ENCODE results near the gene HNRNPF. TPM values are rescaled to one million over a fixed set of nuclear protein-coding genes. Genes with fewer than 3 reads are reported as not detected.

The HNRNPF gene
- polyA plus RNA-seq, 1 donor (not counting 4 experiments of a cell fraction or from before 2014, with no cell fraction given): 238 TPM

DNA sequence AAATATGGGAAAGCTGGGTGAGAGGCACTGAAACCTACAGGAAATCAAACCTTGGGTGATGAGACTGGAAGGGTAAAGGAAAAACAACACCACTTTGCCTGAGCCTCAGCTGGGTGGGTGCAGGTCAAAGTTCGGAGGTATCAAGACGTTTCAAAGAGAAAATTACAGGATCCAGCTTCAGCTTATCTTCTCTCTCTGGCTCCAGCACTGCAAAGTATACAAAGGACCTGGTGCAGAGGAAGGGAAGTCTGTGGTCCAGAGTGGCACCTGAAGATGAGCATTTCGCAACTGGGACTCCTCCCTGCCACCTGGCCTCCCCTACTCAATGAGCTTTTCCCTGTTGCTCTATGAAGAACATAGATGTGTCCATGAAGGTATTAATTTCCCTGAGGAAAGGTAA, 44.0 kb downstream of the HNRNPF start:
- H3K4me2 ChIP-seq (ENCODE audit: control insufficient read depth, extremely low read depth, insufficient read depth, low read depth, low read length): no peak overlapping the region
- H3K4me3 ChIP-seq (ENCODE audit: control insufficient read depth in 2 of 3, extremely low read depth in 1 of 3, insufficient read depth in 2 of 3, low read depth in 1 of 3, low read length in 3 of 3): no peak overlapping the region
- no peaks in the 10 kb centered on the region for H3K9me3 ChIP-seq (ENCODE audit: control insufficient read depth, low read depth, low read length)
- H3K36me3 ChIP-seq (ENCODE audit: control insufficient read depth in 2 of 2, extremely low read depth in 1 of 2, insufficient read depth in 2 of 2, low read length in 2 of 2): no peaks in the 10 kb centered on the region
- H3K9ac ChIP-seq (ENCODE audit: control insufficient read depth, extremely low read depth, insufficient read depth, low read length): no peak overlapping the region
- no peak for FAIRE-seq
- H3K27me3 ChIP-seq (ENCODE audit: control insufficient read depth, extremely low read depth, insufficient read depth, low read length): no peaks in the 10 kb centered on the region
- no peak overlapping the region for H3K27ac ChIP-seq (ENCODE audit: control insufficient read depth, insufficient read depth, low read length)
- DNase-seq (ENCODE audit: low read depth, low spot score): no peak
- peaks cover 3% of the 10 kb centered on the region for H3K4me1 ChIP-seq (ENCODE audit: control insufficient read depth, extremely low read depth, insufficient read depth, low read length)
- no peak overlapping the region for H2AFZ ChIP-seq (ENCODE audit: control insufficient read depth, low read length)
- H3K9me1 ChIP-seq (ENCODE audit: control insufficient read depth, extremely low read depth, insufficient read depth, low read length): no peaks in the 10 kb centered on the region
- TF ChIP-seq EZH2 (IDR thresholded peaks at IDR 0.05; ENCODE audit: low read length): no peak
- TF ChIP-seq CTCF (optimal IDR thresholded peaks at IDR 0.05 in 1 of 3, IDR thresholded peaks at IDR 0.05 in 1 of 3, conservative IDR thresholded peaks at IDR 0.05 in 1 of 3; ENCODE audit: extremely low read depth in 1 of 3, insufficient read depth in 2 of 3, low read length in 3 of 3): no peak
- no peaks in the 10 kb centered on the region for H4K20me1 ChIP-seq (ENCODE audit: control insufficient read depth, extremely low read depth, insufficient read depth, low read length)
- dilution Hi-C loops (cut with MboI; ENCODE audit: extremely low pct_ligation_motif_present, low sequenced_read_pairs): no loop called here
- no peaks in the 10 kb centered on the region for H3K79me2 ChIP-seq (ENCODE audit: control insufficient read depth, insufficient read depth, low read length)

DNA sequence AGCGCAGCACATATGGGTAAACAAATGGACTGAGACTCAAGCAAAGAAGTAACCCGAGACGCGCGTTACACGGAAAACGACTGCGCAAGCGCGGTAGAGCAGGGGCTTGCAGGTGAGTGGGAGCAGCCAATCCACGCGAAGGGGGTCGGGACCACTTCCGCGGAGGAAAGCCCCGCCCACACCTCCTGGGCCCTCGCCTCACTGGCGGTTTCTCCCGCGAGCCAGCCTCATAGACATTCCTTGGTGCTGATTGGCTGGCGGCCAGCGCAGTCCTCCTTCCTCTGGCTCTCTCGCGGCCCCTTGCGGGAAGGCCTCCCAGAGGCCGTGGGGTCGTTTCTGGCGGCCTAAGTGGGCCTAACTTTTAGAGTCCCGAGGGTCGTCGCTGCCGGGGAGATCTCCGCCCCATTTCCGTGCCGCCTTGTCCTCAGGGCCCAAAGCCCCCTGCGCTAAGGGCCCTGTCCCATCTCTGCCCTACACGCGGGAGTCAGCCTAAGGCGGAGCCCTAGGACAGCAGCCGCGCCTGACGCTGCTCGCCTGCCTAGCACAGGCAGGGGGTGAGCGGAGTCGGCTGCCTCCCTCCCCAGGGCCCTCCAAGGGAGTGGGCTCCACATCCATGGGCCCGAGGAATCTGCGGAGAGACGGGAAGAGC, 46.7 kb downstream of the HNRNPF start:
- FAIRE-seq: peak; percentile 93
- peak overlapping the region; percentile 93 for H2AFZ ChIP-seq (ENCODE audit: control insufficient read depth, low read length)
- peak; percentile 40 to 68 (median 52) for TF ChIP-seq CTCF (optimal IDR thresholded peaks at IDR 0.05 in 1 of 3, IDR thresholded peaks at IDR 0.05 in 1 of 3, conservative IDR thresholded peaks at IDR 0.05 in 1 of 3; ENCODE audit: extremely low read depth in 1 of 3, insufficient read depth in 2 of 3, low read length in 3 of 3)
- no peak for TF ChIP-seq EZH2 (IDR thresholded peaks at IDR 0.05; ENCODE audit: low read length)
- no peaks in the 10 kb centered on the region for H3K36me3 ChIP-seq (ENCODE audit: control insufficient read depth in 2 of 2, extremely low read depth in 1 of 2, insufficient read depth in 2 of 2, low read length in 2 of 2)
- H3K27me3 ChIP-seq (ENCODE audit: control insufficient read depth, extremely low read depth, insufficient read depth, low read length): no peaks in the 10 kb centered on the region
- peaks cover 3% of the 10 kb centered on the region for H3K4me1 ChIP-seq (ENCODE audit: control insufficient read depth, extremely low read depth, insufficient read depth, low read length)
- peak overlapping the region; percentile 58 for H3K27ac ChIP-seq (ENCODE audit: control insufficient read depth, insufficient read depth, low read length)
- H4K20me1 ChIP-seq (ENCODE audit: control insufficient read depth, extremely low read depth, insufficient read depth, low read length): no peaks in the 10 kb centered on the region
- dilution Hi-C loops (cut with MboI; ENCODE audit: extremely low pct_ligation_motif_present, low sequenced_read_pairs): no loop called here
- peak overlapping the region; percentile 77 for H3K9ac ChIP-seq (ENCODE audit: control insufficient read depth, extremely low read depth, insufficient read depth, low read length)
- DNase-seq (ENCODE audit: low read depth, low spot score): peak; percentile 89
- H3K9me3 ChIP-seq (ENCODE audit: control insufficient read depth, low read depth, low read length): no peaks in the 10 kb centered on the region
- peak overlapping the region; percentile 79 for H3K4me2 ChIP-seq (ENCODE audit: control insufficient read depth, extremely low read depth, insufficient read depth, low read depth, low read length)
- H3K4me3 ChIP-seq (ENCODE audit: control insufficient read depth in 2 of 3, extremely low read depth in 1 of 3, insufficient read depth in 2 of 3, low read depth in 1 of 3, low read length in 3 of 3): peak overlapping the region; percentile 45 to 75 (median 71)
- H3K79me2 ChIP-seq (ENCODE audit: control insufficient read depth, insufficient read depth, low read length): no peaks in the 10 kb centered on the region
- no peaks in the 10 kb centered on the region for H3K9me1 ChIP-seq (ENCODE audit: control insufficient read depth, extremely low read depth, insufficient read depth, low read length)

Data from keratinocyte (primary cell).